Neural progenitor cell (in vitro differentiated cells): ENCODE results near the gene SCAP. TPM values are rescaled to one million over a fixed set of nuclear protein-coding genes. Genes with fewer than 3 reads are reported as not detected.

ENCODE experiments used
- DNase-seq: peaks from one replicate; pipeline ENCODE4 v3.0.0-alpha.2; 2016; ENCODE audit warnings: low spot score
- H2AFZ ChIP-seq: fragments of 200-600 bp; sonication (generic); replicated peaks from 2 replicates; pipeline ENCODE4 v1.6.1; 2016; ENCODE audit warnings: antibody characterized with exemption
- H3F3A ChIP-seq: fragments of 200-600 bp; sonication (generic); 2 replicates; pipeline ENCODE4 v1.6.1; 2016; ENCODE audit warnings: antibody characterized with exemption, low read depth
- H3K27ac ChIP-seq: fragments of 200-600 bp; sonication (generic); 2 replicates; pipeline ENCODE4 v1.5.1; 2016; ENCODE audit warnings: mild to moderate bottlenecking
- H3K27me3 ChIP-seq: fragments of 200-600 bp; sonication (generic); 2 replicates; pipeline ENCODE4 v1.6.1; 2016; ENCODE audit warnings: mild to moderate bottlenecking, moderate library complexity
- H3K36me3 ChIP-seq: fragments of 200-600 bp; sonication (generic); 2 replicates; pipeline ENCODE4 v1.5.1; 2016
- H3K4me1 ChIP-seq: fragments of 200-600 bp; sonication (generic); 2 replicates; pipeline ENCODE4 v1.6.1; 2016; ENCODE audit warnings: mixed run types
- H3K4me2 ChIP-seq: fragments of 200-600 bp; sonication (generic); 2 replicates; pipeline ENCODE4 v1.6.1; 2016
- H3K4me3 ChIP-seq: fragments of 200-600 bp; sonication (generic); 2 replicates; pipeline ENCODE4 v1.5.1; 2016
- H3K79me2 ChIP-seq: fragments of 200-600 bp; sonication (generic); 2 replicates; pipeline ENCODE4 v1.6.1; 2016; ENCODE audit warnings: low read depth
- H3K9ac ChIP-seq: fragments of 200-600 bp; sonication (generic); 2 replicates; pipeline ENCODE4 v1.6.1; 2016
- H3K9me3 ChIP-seq: fragments of 200-600 bp; sonication (generic); 2 replicates; pipeline ENCODE4 v1.5.1; 2016; ENCODE audit warnings: low read depth
- H4K20me1 ChIP-seq: fragments of 200-600 bp; sonication (generic); 2 replicates; pipeline ENCODE4 v1.6.1; 2016; ENCODE audit warnings: low read depth
- H3K27ac Mint-ChIP-seq: 3 replicates; pipeline ENCODE4 v1.8.0; 2021; ENCODE audit warnings: mixed read lengths
- H3K27me3 Mint-ChIP-seq: 2 replicates; pipeline ENCODE4 v1.8.0; 2022; ENCODE audit warnings: low read depth, mild to moderate bottlenecking, inconsistent platforms, moderate library complexity, mixed read lengths; ENCODE audit not compliant: insufficient read depth
- H3K36me3 Mint-ChIP-seq: 3 replicates; pipeline ENCODE4 v1.8.0; 2021; ENCODE audit warnings: mixed read lengths
- H3K4me1 Mint-ChIP-seq: 3 replicates; pipeline ENCODE4 v1.8.0; 2021; ENCODE audit warnings: mixed read lengths
- H3K4me3 Mint-ChIP-seq: 3 replicates; pipeline ENCODE4 v1.8.0; 2021; ENCODE audit warnings: mild to moderate bottlenecking, moderate library complexity, mixed read lengths
- H3K9me3 Mint-ChIP-seq: 3 replicates; pipeline ENCODE4 v1.8.0; 2020; ENCODE audit warnings: mixed read lengths
- EZH2 ChIP-seq: fragments of 200-600 bp; sonication (generic); IDR thresholded peaks from 2 replicates; pipeline ENCODE4 v1.6.1; 2017; ENCODE audit warnings: antibody characterized with exemption, mild to moderate bottlenecking, moderate library complexity
- EZH2phosphoT487 ChIP-seq: fragments of 200-600 bp; sonication (generic); IDR thresholded peaks from 2 replicates; pipeline ENCODE4 v1.6.1; 2017; ENCODE audit warnings: antibody characterized with exemption
- total RNA-seq: library from RNA; depleted of rRNA; stranded (reverse); fragments of >200 nt; gene quantifications from 2 replicates; pipeline ENCODE4 v1.2.3, GENCODE V29; 2015; ENCODE audit warnings: low replicate concordance
- TF ChIP-seq, protein P1 (sequence below): fragments of 200-600 bp; sonication (generic); IDR thresholded peaks from 2 replicates; pipeline ENCODE4 v1.5.1; 2017; ENCODE audit warnings: antibody characterized with exemption, mild to moderate bottlenecking

SCAP gene
- total RNA-seq, 1 donor from 2014 or later, result 33.0 TPM

DNA sequence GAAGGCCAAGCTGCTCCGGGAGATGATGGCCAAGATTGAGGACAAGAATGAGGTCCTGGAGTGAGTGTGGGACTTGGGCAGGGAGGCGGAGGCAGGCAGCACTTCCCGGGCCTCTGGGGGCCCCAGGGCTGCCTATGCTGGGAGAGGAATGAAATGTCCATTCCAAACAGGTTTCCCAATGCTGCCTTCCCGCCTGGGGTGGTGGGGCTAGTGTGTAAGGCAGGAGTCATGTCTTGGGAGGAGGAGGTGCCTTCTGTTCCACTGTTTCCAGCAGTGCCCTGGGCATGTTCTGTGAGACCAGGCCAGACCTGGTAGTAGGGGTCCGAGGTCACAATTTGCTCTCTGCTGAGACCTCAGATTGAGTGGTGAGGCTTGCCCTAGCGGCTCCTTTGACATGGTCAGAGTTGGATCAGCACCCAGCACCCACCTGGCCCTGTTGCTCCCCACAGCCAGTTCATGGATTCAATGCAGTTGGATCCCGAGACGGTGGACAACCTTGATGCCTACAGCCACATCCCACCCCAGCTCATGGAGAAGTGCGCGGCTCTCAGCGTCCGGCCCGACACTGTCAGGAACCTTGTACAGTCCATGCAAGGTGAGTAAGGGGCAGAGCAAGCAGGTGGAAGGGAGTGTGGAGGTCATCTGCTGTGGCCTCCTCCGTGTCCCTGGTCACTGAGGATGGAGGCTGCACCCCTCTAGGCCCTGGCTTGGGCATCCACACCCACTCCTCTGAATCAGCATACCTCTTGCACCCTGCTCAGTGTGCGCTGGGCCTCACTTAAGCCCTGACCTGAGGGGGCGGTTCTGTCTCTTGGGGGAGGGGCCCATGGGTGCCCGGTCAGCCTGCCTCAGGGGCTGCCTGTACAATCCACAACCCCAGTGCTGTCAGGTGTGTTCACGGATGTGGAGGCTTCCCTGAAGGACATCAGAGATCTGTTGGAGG lies 67.6 kb downstream of the SCAP start:
- Mint-ChIP-seq H3K4me1 (peaks cover 2% of the 10 kb centered on the region), H3K9me3 (no peaks in the 10 kb centered on the region), H3K36me3 (peaks cover 8% of the 10 kb centered on the region), H3K27ac (no peak overlapping the region), H3K4me3 (peak overlapping the region; percentile 43), H3K27me3 (peaks cover 8% of the 10 kb centered on the region)
- peaks cover 8% of the 10 kb centered on the region for H3K4me1 ChIP-seq
- no peaks in the 10 kb centered on the region for H3K79me2 ChIP-seq
- no peaks in the 10 kb centered on the region for H3F3A ChIP-seq
- H3K27me3 ChIP-seq, result no peaks in the 10 kb centered on the region
- no peak overlapping the region for H3K4me3 ChIP-seq
- no peak overlapping the region for H3K4me2 ChIP-seq
- peaks cover 8% of the 10 kb centered on the region for H4K20me1 ChIP-seq
- no peaks in the 10 kb centered on the region for H3K9me3 ChIP-seq
- DNase-seq, result no peak
- H3K36me3 ChIP-seq, result no peaks in the 10 kb centered on the region
- no peak overlapping the region for H2AFZ ChIP-seq
- no peak for TF ChIP-seq EZH2phosphoT487
- no peak overlapping the region for H3K9ac ChIP-seq
- H3K27ac ChIP-seq, result no peak overlapping the region

DNA sequence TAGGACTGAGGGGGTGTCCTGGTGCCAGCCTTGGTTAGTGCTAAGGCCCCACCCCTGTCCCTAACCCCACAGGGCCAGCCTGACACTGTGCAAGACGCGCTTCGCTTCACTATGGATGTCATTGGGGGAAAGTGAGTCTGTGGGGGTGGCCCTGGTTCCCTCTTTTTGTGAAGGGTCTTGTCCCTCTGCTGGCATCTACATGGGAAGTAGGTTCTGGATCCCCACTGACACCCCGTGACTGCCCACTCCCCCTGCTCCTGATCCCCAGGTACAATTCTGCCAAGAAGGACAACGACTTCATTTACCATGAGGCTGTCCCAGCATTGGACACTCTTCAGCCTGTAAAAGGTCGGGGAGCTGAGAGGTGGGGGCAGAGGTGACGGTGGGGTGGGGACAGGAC lies 68.5 kb downstream of the SCAP start:
- H3K4me1 ChIP-seq, result peaks cover 8% of the 10 kb centered on the region
- Mint-ChIP-seq H3K9me3 (no peaks in the 10 kb centered on the region), H3K4me1 (no peaks in the 10 kb centered on the region), H3K4me3 (no peak overlapping the region), H3K27ac (no peak overlapping the region), H3K27me3 (peaks cover 6% of the 10 kb centered on the region), H3K36me3 (peaks cover 5% of the 10 kb centered on the region)
- no peak overlapping the region for H2AFZ ChIP-seq
- no peaks in the 10 kb centered on the region for H3K79me2 ChIP-seq
- TF ChIP-seq EZH2phosphoT487, result no peak
- no peak for TF ChIP-seq EZH2
- TF ChIP-seq, protein P1, sequence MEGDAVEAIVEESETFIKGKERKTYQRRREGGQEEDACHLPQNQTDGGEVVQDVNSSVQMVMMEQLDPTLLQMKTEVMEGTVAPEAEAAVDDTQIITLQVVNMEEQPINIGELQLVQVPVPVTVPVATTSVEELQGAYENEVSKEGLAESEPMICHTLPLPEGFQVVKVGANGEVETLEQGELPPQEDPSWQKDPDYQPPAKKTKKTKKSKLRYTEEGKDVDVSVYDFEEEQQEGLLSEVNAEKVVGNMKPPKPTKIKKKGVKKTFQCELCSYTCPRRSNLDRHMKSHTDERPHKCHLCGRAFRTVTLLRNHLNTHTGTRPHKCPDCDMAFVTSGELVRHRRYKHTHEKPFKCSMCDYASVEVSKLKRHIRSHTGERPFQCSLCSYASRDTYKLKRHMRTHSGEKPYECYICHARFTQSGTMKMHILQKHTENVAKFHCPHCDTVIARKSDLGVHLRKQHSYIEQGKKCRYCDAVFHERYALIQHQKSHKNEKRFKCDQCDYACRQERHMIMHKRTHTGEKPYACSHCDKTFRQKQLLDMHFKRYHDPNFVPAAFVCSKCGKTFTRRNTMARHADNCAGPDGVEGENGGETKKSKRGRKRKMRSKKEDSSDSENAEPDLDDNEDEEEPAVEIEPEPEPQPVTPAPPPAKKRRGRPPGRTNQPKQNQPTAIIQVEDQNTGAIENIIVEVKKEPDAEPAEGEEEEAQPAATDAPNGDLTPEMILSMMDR, result no peak
- H3K4me2 ChIP-seq, result no peak overlapping the region
- DNase-seq, result no peak
- no peaks in the 10 kb centered on the region for H3K9me3 ChIP-seq
- no peaks in the 10 kb centered on the region for H3K27me3 ChIP-seq
- H3K9ac ChIP-seq, result no peak overlapping the region
- H4K20me1 ChIP-seq, result peaks cover 8% of the 10 kb centered on the region
- H3K27ac ChIP-seq, result no peak overlapping the region
- no peaks in the 10 kb centered on the region for H3F3A ChIP-seq
- no peaks in the 10 kb centered on the region for H3K36me3 ChIP-seq
- H3K4me3 ChIP-seq, result no peak overlapping the region

DNA sequence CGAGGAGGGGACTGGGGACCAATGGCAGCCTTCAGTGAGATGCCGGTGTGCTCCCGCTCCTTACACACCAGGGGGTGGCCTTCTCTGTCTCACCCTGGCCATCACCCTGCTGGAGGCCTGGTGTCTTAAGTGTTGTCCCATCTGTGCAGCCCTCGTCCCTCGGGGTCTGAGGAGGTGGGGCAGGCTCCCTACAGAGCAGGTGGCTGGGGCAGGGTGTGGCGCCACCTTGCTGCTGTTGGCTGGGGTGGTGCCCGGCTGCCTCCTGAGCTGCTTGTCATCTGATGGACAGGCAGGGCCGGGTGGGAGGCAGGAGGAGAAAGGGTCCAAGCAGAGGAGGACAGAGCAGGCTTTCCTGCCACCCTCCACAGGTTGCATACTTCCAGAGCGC lies 69.0 kb downstream of the SCAP start:
- Histone ChIP-seq H3K4me3 (no peak overlapping the region), H3K4me1 (peaks cover 8% of the 10 kb centered on the region), H2AFZ (no peak overlapping the region), H3K9ac (no peak overlapping the region), H3K4me2 (no peak overlapping the region), H4K20me1 (peaks cover 8% of the 10 kb centered on the region), H3K36me3 (no peaks in the 10 kb centered on the region), H3F3A (no peaks in the 10 kb centered on the region), H3K27me3 (no peaks in the 10 kb centered on the region), H3K79me2 (no peaks in the 10 kb centered on the region), H3K9me3 (no peaks in the 10 kb centered on the region), H3K27ac (no peak overlapping the region)
- Mint-ChIP-seq H3K9me3 (no peaks in the 10 kb centered on the region), H3K27me3 (peaks cover 7% of the 10 kb centered on the region), H3K4me3 (no peak overlapping the region), H3K36me3 (peaks cover 5% of the 10 kb centered on the region), H3K4me1 (no peaks in the 10 kb centered on the region), H3K27ac (no peak overlapping the region)
- TF ChIP-seq EZH2, result no peak
- TF ChIP-seq, protein P1, result no peak
- TF ChIP-seq EZH2phosphoT487, result no peak
- no peak for DNase-seq
